SU-DHL-6 (cell line): ENCODE measurements around the gene MITF.

Experiments
- EZH2phosphoT487 ChIP-seq: fragments of 200-600 bp; sonication (generic), shearing (Covaris generic); conservative IDR thresholded peaks from 2 replicates; pipeline ENCODE4 v1.6.1; 2018; ENCODE audit warnings: mild to moderate bottlenecking, antibody characterized with exemption, low read length, moderate library complexity, mixed read lengths
- TF ChIP-seq, protein P1 (sequence below): fragments of 200-600 bp; sonication (generic); IDR thresholded peaks from one replicate; pipeline ENCODE4 v1.5.1; 2017; ENCODE audit warnings: antibody characterized with exemption, mild to moderate bottlenecking, low read length, moderate library complexity; ENCODE audit not compliant: insufficient read depth, poor library complexity, severe bottlenecking

DNA sequence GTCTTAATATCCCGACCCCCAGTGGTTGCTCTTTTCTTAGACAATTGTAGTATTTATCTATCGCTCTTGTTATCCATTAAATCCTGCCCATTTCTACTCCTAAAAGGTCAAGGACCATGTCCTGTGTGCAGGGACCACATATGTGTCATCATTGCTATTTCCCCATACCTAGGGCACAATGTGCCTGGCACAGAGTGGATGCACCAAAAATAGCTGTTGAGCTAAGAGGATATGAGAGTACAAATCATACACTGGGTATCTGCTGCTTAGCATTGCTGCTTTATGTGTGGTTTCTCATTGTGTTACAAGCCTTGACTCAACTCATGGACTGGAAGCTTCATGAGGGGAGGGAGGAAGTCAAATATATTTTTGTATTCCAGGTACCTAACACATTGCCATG lies 3.4 kb upstream of the MITF start:
- TF ChIP-seq, protein P1, sequence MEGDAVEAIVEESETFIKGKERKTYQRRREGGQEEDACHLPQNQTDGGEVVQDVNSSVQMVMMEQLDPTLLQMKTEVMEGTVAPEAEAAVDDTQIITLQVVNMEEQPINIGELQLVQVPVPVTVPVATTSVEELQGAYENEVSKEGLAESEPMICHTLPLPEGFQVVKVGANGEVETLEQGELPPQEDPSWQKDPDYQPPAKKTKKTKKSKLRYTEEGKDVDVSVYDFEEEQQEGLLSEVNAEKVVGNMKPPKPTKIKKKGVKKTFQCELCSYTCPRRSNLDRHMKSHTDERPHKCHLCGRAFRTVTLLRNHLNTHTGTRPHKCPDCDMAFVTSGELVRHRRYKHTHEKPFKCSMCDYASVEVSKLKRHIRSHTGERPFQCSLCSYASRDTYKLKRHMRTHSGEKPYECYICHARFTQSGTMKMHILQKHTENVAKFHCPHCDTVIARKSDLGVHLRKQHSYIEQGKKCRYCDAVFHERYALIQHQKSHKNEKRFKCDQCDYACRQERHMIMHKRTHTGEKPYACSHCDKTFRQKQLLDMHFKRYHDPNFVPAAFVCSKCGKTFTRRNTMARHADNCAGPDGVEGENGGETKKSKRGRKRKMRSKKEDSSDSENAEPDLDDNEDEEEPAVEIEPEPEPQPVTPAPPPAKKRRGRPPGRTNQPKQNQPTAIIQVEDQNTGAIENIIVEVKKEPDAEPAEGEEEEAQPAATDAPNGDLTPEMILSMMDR = no peak
- TF ChIP-seq EZH2phosphoT487 = no peak
